Renal cortex interstitium (tissue), 11 donors: Measurements from ENCODE around the gene MAP1LC3B2. TPM values are rescaled to one million over a fixed set of nuclear protein-coding genes. Genes with fewer than 3 reads are reported as not detected.

Source experiments
- DNase-seq, 11 donors: peaks; one replicate each; pipeline ENCODE4 v3.0.0-alpha.2; 2013; ENCODE audit warnings: low read depth in 9 of 11, low spot score in 4 of 11; ENCODE audit errors: extremely low read depth in 1 of 11
- polyA plus RNA-seq, 3 donors: library from polyadenylated mRNA; unstranded; fragments of 120-200 nt; gene quantifications; one replicate each; pipeline ENCODE4 v1.2.1, GENCODE V29; 2013; ENCODE audit not compliant: insufficient read length in 3 of 3

Gene MAP1LC3B2
- polyA plus RNA-seq, 3 donors: 7.9 to 10.8 (median 9.0) TPM

GRCh38 chr12:116626153-116626552, 67.0 kb downstream of the MAP1LC3B2 start:
- no peak for DNase-seq

Other genes with a start within 250 kb of the MAP1LC3B2 start
- 10 to 100 TPM; 29.2 to 32.8 (median 30.3) TPM for gene SPRING1, start 178.7 kb downstream of the MAP1LC3B2 start, polyA plus RNA-seq
- gene RNFT2, start 178.9 kb downstream of the MAP1LC3B2 start, polyA plus RNA-seq: 1 to 10 TPM; 4.1 to 6.7 (median 5.4) TPM